ENCODE results near the gene PRR5L.

PRR5L gene

GRCh38 chr11:36437413-36437812 is 141.3 kb downstream of the PRR5L start:
- no peak for DNase-seq
- no CpG with 5 or more reads among the region's 3 CpGs for WGBS (ENCODE audit: extremely low coverage, insufficient coverage, insufficient read length)

GRCh38 chr11:36438126-36438525 is 142.0 kb downstream of the PRR5L start:
- no peak overlapping the region for H3K14ac ChIP-seq (ENCODE audit: low read length)
- no peak overlapping the region for H3K9ac ChIP-seq (ENCODE audit: low read length)
- no CpG with 5 or more reads among the region's 5 CpGs for WGBS (ENCODE audit: extremely low coverage, insufficient coverage, insufficient read length)
- no peak overlapping the region for H4K91ac ChIP-seq (ENCODE audit: low read depth, low read length)
- H3K18ac ChIP-seq (ENCODE audit: low read length) = no peak overlapping the region
- H3K4ac ChIP-seq (ENCODE audit: low read depth, low read length) = no peak overlapping the region
- peaks cover 4% of the 10 kb centered on the region in 2 experiments for H3K4me1 ChIP-seq (ENCODE audit: control insufficient read depth in 1 of 2, insufficient read depth in 2 of 2, low read length in 2 of 2)
- H2BK5ac ChIP-seq (ENCODE audit: low read depth, low read length, poor library complexity) = no peak overlapping the region
- no peak overlapping the region for H3K27ac ChIP-seq (ENCODE audit: low read depth, low read length)
- H3K27me3 ChIP-seq (ENCODE audit: insufficient read depth, low read length) = no peaks in the 10 kb centered on the region
- H3K23ac ChIP-seq (ENCODE audit: low read length) = peak overlapping the region; percentile 46
- no peak overlapping the region for H2BK120ac ChIP-seq (ENCODE audit: insufficient read depth, low read length, poor library complexity)
- no peak overlapping the region for H2BK12ac ChIP-seq (ENCODE audit: low read length)
- no peak overlapping the region for H4K8ac ChIP-seq (ENCODE audit: low read depth, low read length)
- H3K9me3 ChIP-seq (ENCODE audit: insufficient read depth, low read depth, low read length) = no peaks in the 10 kb centered on the region
- no peaks in the 10 kb centered on the region for H3K79me1 ChIP-seq (ENCODE audit: low read length)
- DNase-seq = no peak
- H4K12ac ChIP-seq (ENCODE audit: low read depth, low read length) = no peak overlapping the region
- no peak overlapping the region for H2AFZ ChIP-seq (ENCODE audit: insufficient read depth, low read length, poor library complexity)
- H2AK5ac ChIP-seq (ENCODE audit: low read length) = no peak overlapping the region
- H3K4me3 ChIP-seq (ENCODE audit: low read depth, low read length) = no peak overlapping the region
- H3K79me2 ChIP-seq (ENCODE audit: control insufficient read depth, insufficient read depth, low read length, poor library complexity) = no peaks in the 10 kb centered on the region
- peaks cover 7 to 12% of the 10 kb centered on the region in 2 experiments for H3K36me3 ChIP-seq (ENCODE audit: control insufficient read depth in 1 of 2, insufficient read depth in 2 of 2, low read length in 2 of 2)
- no peak overlapping the region for H3K4me2 ChIP-seq (ENCODE audit: low read length)

More at GRCh38 chr11:36437413-36437812, 141.3 kb downstream of the PRR5L start:
- Histone ChIP-seq H3K4me1 (ENCODE audit: control insufficient read depth in 1 of 2, insufficient read depth in 2 of 2, low read length in 2 of 2) (peaks cover 4 to 7% of the 10 kb centered on the region in 2 experiments), H4K8ac (ENCODE audit: low read depth, low read length) (no peak overlapping the region), H3K18ac (ENCODE audit: low read length) (no peak overlapping the region), H3K9me3 (ENCODE audit: insufficient read depth, low read depth, low read length) (no peaks in the 10 kb centered on the region), H3K27ac (ENCODE audit: low read depth, low read length) (no peak overlapping the region), H4K91ac (ENCODE audit: low read depth, low read length) (no peak overlapping the region), H2BK5ac (ENCODE audit: low read depth, low read length, poor library complexity) (no peak overlapping the region), H3K27me3 (ENCODE audit: insufficient read depth, low read length) (no peaks in the 10 kb centered on the region), H3K14ac (ENCODE audit: low read length) (no peak overlapping the region), H3K36me3 (ENCODE audit: control insufficient read depth in 1 of 2, insufficient read depth in 2 of 2, low read length in 2 of 2) (peaks cover 7 to 12% of the 10 kb centered on the region in 2 experiments), H3K4me2 (ENCODE audit: low read length) (no peak overlapping the region), H3K79me1 (ENCODE audit: low read length) (peaks cover 3% of the 10 kb centered on the region), H2AK5ac (ENCODE audit: low read length) (no peak overlapping the region), H3K9ac (ENCODE audit: low read length) (no peak overlapping the region), H2BK120ac (ENCODE audit: insufficient read depth, low read length, poor library complexity) (no peak overlapping the region), H3K4me3 (ENCODE audit: low read depth, low read length) (no peak overlapping the region), H3K23ac (ENCODE audit: low read length) (no peak overlapping the region), H2AFZ (ENCODE audit: insufficient read depth, low read length, poor library complexity) (no peak overlapping the region), H4K12ac (ENCODE audit: low read depth, low read length) (no peak overlapping the region), H3K79me2 (ENCODE audit: control insufficient read depth, insufficient read depth, low read length, poor library complexity) (no peaks in the 10 kb centered on the region), H3K4ac (ENCODE audit: low read depth, low read length) (no peak overlapping the region), H2BK12ac (ENCODE audit: low read length) (no peak overlapping the region)

GRCh38 chr11:36441610-36442208 is 145.6 kb downstream of the PRR5L start:
- H4K8ac ChIP-seq (ENCODE audit: low read depth, low read length) = no peak overlapping the region
- H3K79me1 ChIP-seq (ENCODE audit: low read length) = no peaks in the 10 kb centered on the region
- H3K9ac ChIP-seq (ENCODE audit: low read length) = no peak overlapping the region
- no peak overlapping the region for H3K23ac ChIP-seq (ENCODE audit: low read length)
- no peak overlapping the region for H2BK5ac ChIP-seq (ENCODE audit: low read depth, low read length, poor library complexity)
- no peak overlapping the region for H3K4ac ChIP-seq (ENCODE audit: low read depth, low read length)
- H2AFZ ChIP-seq (ENCODE audit: insufficient read depth, low read length, poor library complexity) = no peak overlapping the region
- no peak overlapping the region for H2BK12ac ChIP-seq (ENCODE audit: low read length)
- H2AK5ac ChIP-seq (ENCODE audit: low read length) = no peak overlapping the region
- no peak overlapping the region for H4K91ac ChIP-seq (ENCODE audit: low read depth, low read length)
- H3K79me2 ChIP-seq (ENCODE audit: control insufficient read depth, insufficient read depth, low read length, poor library complexity) = no peaks in the 10 kb centered on the region
- no peak overlapping the region for H4K12ac ChIP-seq (ENCODE audit: low read depth, low read length)
- DNase-seq = no peak
- no CpG with 5 or more reads among the region's 2 CpGs for WGBS (ENCODE audit: extremely low coverage, insufficient coverage, insufficient read length)
- H3K27ac ChIP-seq (ENCODE audit: low read depth, low read length) = no peak overlapping the region
- peaks cover 4% of the 10 kb centered on the region in 2 experiments for H3K4me1 ChIP-seq (ENCODE audit: control insufficient read depth in 1 of 2, insufficient read depth in 2 of 2, low read length in 2 of 2)
- H2BK120ac ChIP-seq (ENCODE audit: insufficient read depth, low read length, poor library complexity) = no peak overlapping the region
- no peak overlapping the region for H3K4me3 ChIP-seq (ENCODE audit: low read depth, low read length)
- H3K9me3 ChIP-seq (ENCODE audit: insufficient read depth, low read depth, low read length) = no peaks in the 10 kb centered on the region
- H3K27me3 ChIP-seq (ENCODE audit: insufficient read depth, low read length) = no peaks in the 10 kb centered on the region
- no peak overlapping the region for H3K18ac ChIP-seq (ENCODE audit: low read length)
- no peak overlapping the region for H3K4me2 ChIP-seq (ENCODE audit: low read length)
- no peak overlapping the region for H3K14ac ChIP-seq (ENCODE audit: low read length)
- peaks cover 10 to 12% of the 10 kb centered on the region in 2 experiments for H3K36me3 ChIP-seq (ENCODE audit: control insufficient read depth in 1 of 2, insufficient read depth in 2 of 2, low read length in 2 of 2)

GRCh38 chr11:36443661-36444060 is 147.6 kb downstream of the PRR5L start:
- Histone ChIP-seq H3K27me3 (ENCODE audit: insufficient read depth, low read length) (no peaks in the 10 kb centered on the region), H3K4ac (ENCODE audit: low read depth, low read length) (no peak overlapping the region), H3K4me1 (ENCODE audit: control insufficient read depth in 1 of 2, insufficient read depth in 2 of 2, low read length in 2 of 2) (no peaks in the 10 kb centered on the region), H4K91ac (ENCODE audit: low read depth, low read length) (no peak overlapping the region), H3K4me3 (ENCODE audit: low read depth, low read length) (no peak overlapping the region), H2BK12ac (ENCODE audit: low read length) (no peak overlapping the region), H3K79me1 (ENCODE audit: low read length) (no peaks in the 10 kb centered on the region), H4K12ac (ENCODE audit: low read depth, low read length) (no peak overlapping the region), H2AFZ (ENCODE audit: insufficient read depth, low read length, poor library complexity) (no peak overlapping the region), H3K27ac (ENCODE audit: low read depth, low read length) (no peak overlapping the region), H3K79me2 (ENCODE audit: control insufficient read depth, insufficient read depth, low read length, poor library complexity) (no peaks in the 10 kb centered on the region), H3K9me3 (ENCODE audit: insufficient read depth, low read depth, low read length) (no peaks in the 10 kb centered on the region), H3K4me2 (ENCODE audit: low read length) (no peak overlapping the region), H3K36me3 (ENCODE audit: control insufficient read depth in 1 of 2, insufficient read depth in 2 of 2, low read length in 2 of 2) (peaks cover 13 to 17% of the 10 kb centered on the region in 2 experiments), H2BK120ac (ENCODE audit: insufficient read depth, low read length, poor library complexity) (no peak overlapping the region), H2AK5ac (ENCODE audit: low read length) (no peak overlapping the region), H4K8ac (ENCODE audit: low read depth, low read length) (no peak overlapping the region), H2BK5ac (ENCODE audit: low read depth, low read length, poor library complexity) (no peak overlapping the region), H3K9ac (ENCODE audit: low read length) (no peak overlapping the region), H3K23ac (ENCODE audit: low read length) (no peak overlapping the region), H3K14ac (ENCODE audit: low read length) (no peak overlapping the region), H3K18ac (ENCODE audit: low read length) (no peak overlapping the region)
- DNase-seq = no peak
- WGBS (ENCODE audit: extremely low coverage, insufficient coverage, insufficient read length) = no CpG with 5 or more reads among the region's 2 CpGs

All from trophoblast cell (in vitro differentiated cells and primary cell).